NCI-H460 (cell line): Measurements from ENCODE around the gene ABTB2. TPM values are rescaled to one million over a fixed set of nuclear protein-coding genes. Genes with fewer than 3 reads are reported as not detected.
A peak's percentile ranks its signal among the peaks of the same experiment; 100 is the strongest.

Experiments used
- DNase-seq: peaks from one replicate; pipeline ENCODE4 v3.0.0-alpha.2; 2016; ENCODE audit warnings: low read depth; ENCODE audit errors: extremely low read depth
- total RNA-seq: library from RNA; depleted of rRNA; stranded (reverse); fragments of >200 nt; shearing (Covaris generic); gene quantifications from 2 replicates; pipeline ENCODE4 v1.2.3, GENCODE V29; 2014

The ABTB2 gene
- total RNA-seq, 1 experiment from 2014 or later, result 1.3 TPM

GRCh38 chr11:34178209-34178821 lies 179.5 kb downstream of the ABTB2 start:
- DNase-seq, result no peak

- no peak for DNase-seq
Measured at GRCh38 chr11:34176751-34177209, 181.0 kb downstream of the ABTB2 start.

- no peak for DNase-seq
Measured at GRCh38 chr11:34175284-34176019, 182.4 kb downstream of the ABTB2 start.

GRCh38 chr11:34174412-34175041 lies 183.3 kb downstream of the ABTB2 start:
- peak; percentile 58 for DNase-seq

- no peak for DNase-seq
Measured at GRCh38 chr11:34173050-34173449, 184.8 kb downstream of the ABTB2 start.

GRCh38 chr11:34169686-34170085 lies 188.1 kb downstream of the ABTB2 start:
- DNase-seq, result no peak

GRCh38 chr11:34168642-34169420 lies 189.0 kb downstream of the ABTB2 start:
- DNase-seq, result no peak

- no peak for DNase-seq
Measured at GRCh38 chr11:34167961-34168360, 189.8 kb downstream of the ABTB2 start.

- no peak for DNase-seq
Measured at GRCh38 chr11:34166806-34167740, 190.7 kb downstream of the ABTB2 start.

GRCh38 chr11:34165786-34166555 lies 191.8 kb downstream of the ABTB2 start:
- DNase-seq, result no peak

GRCh38 chr11:34165121-34165520 lies 192.7 kb downstream of the ABTB2 start:
- no peak for DNase-seq

- no peak for DNase-seq
Measured at GRCh38 chr11:34162856-34163255, 195.0 kb downstream of the ABTB2 start.

- DNase-seq, result no peak
Measured at GRCh38 chr11:34162493-34162820, 195.4 kb downstream of the ABTB2 start.

- DNase-seq, result no peak
Measured at GRCh38 chr11:34161812-34162492, 195.9 kb downstream of the ABTB2 start.

GRCh38 chr11:34161361-34161760 lies 196.4 kb downstream of the ABTB2 start:
- no peak for DNase-seq

- no peak for DNase-seq
Measured at GRCh38 chr11:34160791-34161190, 197.0 kb downstream of the ABTB2 start.

GRCh38 chr11:34160049-34160721 lies 197.6 kb downstream of the ABTB2 start:
- no peak for DNase-seq

- DNase-seq, result no peak
Measured at GRCh38 chr11:34158661-34159060, 199.1 kb downstream of the ABTB2 start.
